Erythroblast (primary cell): ENCODE measurements around the gene ARSI.

Source experiments
- DNase-seq, 2 experiments: peaks; one replicate each; lab custom pipeline; 2025; lab: John Stamatoyannopoulos, UW
- GATA1 ChIP-seq: IDR thresholded peaks from 2 replicates; pipeline ENCODE4 v1.6.1; 2011; ENCODE audit warnings: low read depth, mild to moderate bottlenecking, control low read depth, low read length, moderate library complexity
- POLR2A ChIP-seq: IDR thresholded peaks from 2 replicates; pipeline ENCODE4 v1.6.1; 2011; ENCODE audit warnings: mild to moderate bottlenecking, low read length

ARSI gene

DNA sequence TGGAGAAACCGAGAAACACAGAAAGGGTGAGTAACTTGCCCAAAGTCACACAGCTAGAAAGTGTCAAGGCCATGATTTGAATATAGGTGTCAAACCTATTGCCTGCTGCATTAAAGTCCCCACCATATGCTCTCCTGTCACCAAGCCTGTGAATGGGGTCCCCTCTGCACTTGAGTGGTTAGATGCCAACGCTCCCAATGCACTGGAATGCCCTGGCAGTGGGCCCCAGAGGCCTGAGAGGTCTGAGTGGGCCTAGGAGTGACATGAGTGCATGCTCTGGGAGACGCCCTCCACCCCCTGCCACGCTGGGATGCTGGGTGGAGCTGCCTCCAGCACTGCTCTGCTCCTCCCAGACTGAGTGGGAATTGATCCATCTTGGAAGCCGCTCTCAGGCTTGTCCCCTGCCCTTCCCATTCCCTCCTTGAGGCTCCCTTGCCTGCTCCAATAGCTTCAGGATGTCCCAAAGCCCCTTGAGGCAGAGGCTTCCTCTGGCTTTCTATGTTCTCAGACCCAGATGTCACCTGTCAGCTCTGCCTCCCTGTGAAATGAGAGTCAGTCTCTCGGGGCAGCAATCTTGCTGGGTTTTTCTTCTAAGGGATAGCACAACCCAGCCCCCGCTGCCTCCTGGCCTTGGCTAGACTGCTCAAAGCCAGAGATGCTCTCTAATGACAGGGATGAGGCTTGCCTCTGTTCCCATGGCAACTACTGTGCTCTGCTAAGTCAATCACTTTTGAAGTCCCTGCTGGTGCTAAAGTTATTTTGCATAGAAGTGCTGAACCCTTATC lies 6.6 kb upstream of the ARSI start:
- TF ChIP-seq GATA1 (no peak), POLR2A (no peak)
- DNase-seq, result no peak

DNA sequence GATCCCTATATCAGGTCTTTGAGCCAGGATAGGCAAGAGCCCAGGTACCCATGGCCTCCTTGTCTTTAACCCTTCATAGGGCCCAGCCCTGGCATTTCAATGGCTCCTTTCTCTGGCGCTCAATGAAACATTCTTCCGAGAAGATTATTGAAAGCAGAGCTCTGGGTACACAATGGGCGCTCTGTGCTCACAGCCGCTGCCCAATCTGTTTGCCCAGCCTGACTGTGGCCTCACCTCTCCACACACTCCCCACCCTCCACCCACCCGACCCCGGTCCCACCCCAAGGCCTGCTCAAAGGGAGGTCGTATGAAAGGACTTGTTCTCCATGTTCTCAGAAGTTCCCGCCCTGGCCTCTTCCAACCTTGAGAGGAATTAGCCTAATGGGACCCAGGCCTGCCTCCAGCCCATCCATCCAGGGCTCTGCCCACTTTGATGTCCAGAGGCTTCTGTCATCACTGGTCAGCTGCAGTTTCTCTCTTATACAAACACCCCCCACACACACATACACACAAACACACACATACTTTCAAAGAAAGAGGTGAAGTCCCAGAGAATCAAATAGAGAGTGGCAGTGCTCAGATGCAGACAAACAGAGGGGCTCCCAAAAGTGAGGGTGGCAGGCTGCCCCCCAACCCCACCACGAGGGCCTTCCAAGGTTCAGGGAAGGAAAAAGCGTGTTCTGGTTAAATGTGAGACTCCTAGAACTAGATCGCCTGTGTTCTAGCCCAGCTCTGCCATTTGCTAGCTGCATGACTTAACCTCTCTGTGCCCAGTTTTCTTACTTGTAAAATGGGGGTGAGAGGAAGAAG lies 5.1 kb upstream of the ARSI start:
- TF ChIP-seq POLR2A, result no peak
- TF ChIP-seq GATA1, result no peak
- no peak for DNase-seq

GRCh38 chr5:150306775-150307174 lies 4.1 kb upstream of the ARSI start:
- TF ChIP-seq GATA1, result no peak
- TF ChIP-seq POLR2A, result no peak
- no peak for DNase-seq

- TF ChIP-seq POLR2A (no peak), GATA1 (no peak)
- DNase-seq, result no peak
Measured at GRCh38 chr5:150305557-150305956, 2.9 kb upstream of the ARSI start.

GRCh38 chr5:150305095-150305494 lies 2.4 kb upstream of the ARSI start:
- no peak for DNase-seq
- TF ChIP-seq GATA1 (no peak), POLR2A (no peak)

DNA sequence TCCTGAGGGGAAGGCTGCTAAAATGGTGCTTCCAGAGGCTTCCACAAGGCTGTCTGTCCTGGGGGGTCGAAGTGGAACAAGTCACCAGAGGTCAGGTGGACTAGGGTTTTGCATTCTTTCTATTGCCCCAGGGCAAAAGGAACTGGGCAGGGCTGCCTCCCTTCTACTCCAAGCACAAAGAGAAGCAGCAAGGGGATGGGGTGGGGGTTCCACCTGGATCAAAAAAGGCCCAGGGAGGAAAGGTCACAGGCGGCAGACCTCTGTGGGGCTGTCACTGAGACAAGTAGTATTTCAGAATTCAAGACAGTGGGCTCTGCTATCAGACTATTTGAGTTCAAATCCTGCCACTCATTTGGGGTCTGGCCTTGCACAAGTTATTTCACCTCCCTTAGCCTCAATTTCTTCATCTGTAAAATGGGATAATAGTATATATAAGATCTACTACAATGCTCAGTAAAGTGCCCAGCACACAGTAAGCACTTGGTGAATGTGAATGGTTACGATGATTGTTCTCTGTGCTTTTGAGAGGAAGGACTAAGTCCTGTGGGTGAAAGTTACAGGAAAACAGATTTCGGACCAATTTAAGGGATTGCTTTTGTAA lies 1.9 kb upstream of the ARSI start:
- no peak for TF ChIP-seq GATA1
- TF ChIP-seq POLR2A, result no peak
- no peak for DNase-seq

DNA sequence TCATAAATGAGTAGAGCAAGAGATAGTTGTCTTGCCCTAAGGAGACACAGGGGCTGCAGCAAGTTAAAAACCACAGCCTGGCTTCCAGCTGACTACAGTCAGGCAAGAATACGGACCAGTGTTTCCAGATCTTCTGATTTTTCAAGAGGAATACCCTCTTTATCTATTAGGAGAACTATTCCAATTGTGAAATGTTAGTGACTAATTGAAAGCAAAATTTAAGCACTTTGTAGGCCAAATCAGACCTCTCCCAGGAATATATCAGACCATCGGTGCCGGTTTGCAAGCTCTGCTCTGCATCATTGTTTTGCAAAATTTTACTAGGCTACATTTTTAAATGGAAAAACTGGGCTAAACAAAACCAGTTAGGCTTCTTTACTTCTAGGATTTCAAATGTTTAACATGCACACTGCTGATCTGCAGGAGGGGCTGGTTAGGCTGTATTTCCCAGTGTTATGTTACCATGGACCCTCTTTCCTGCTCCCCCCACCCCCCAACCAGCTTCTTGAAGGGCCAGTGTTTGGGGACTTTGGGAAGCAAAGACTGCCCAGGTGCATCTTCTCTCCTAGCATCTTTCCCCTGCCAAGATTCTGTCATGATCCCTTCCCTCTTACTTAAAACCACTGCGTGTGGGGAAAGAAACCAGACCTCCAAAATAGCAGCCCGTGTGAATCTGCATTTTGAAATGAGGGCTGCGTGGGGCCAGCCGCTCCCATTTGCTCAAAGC lies 1.1 kb upstream of the ARSI start:
- DNase-seq, result no peak
- TF ChIP-seq POLR2A, result no peak
- no peak for TF ChIP-seq GATA1

DNA sequence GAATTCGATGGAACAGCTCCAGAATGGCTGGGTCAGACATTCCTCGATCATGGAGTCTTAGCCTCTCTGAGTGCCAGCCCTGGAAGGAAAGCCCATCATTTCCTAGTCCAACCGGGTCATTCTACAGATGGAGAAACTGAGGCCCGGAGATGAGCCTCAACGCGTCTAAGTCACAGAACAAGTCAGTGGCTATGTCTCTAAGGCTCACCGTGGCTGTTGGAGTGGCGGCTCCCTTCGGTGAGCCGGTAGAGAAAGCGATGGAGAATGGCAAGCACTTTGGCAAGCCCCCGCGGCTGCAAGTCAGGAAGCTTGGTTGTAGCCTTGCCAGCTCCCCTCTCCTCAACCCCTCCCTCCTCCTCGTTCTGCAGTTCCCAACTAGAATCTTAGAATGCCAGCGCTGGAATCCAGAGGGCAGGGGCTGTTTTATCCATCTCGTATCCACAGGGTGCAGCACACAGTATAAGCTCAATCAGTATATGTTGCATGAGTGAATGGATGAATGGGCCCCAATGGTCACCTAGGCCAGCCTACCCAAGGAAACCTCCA lies 438 bp upstream of the ARSI start:
- no peak for TF ChIP-seq POLR2A
- no peak for TF ChIP-seq GATA1
- DNase-seq, result no peak

- no peak for DNase-seq
- no peak for TF ChIP-seq GATA1
- no peak for TF ChIP-seq POLR2A
Measured at GRCh38 chr5:150301901-150302300, 804 bp downstream of the ARSI start.

DNA sequence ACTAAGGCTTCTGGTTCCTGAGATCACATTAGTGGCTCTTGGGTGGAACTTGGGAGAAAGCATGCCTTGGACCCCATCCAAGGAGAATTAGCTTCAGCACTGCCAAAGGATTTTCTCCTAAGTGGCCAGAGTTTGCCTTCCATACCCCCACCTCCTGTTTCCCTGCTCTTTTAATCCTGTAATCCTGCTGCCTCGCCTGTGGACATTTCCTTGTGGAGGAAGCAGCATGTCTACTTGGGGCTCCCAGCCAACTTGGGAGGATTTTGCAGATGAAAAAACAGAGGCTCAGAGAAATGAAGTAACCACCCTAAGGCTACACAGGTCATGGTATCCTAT lies 1.6 kb downstream of the ARSI start:
- no peak for DNase-seq
- TF ChIP-seq POLR2A (no peak), GATA1 (no peak)

DNA sequence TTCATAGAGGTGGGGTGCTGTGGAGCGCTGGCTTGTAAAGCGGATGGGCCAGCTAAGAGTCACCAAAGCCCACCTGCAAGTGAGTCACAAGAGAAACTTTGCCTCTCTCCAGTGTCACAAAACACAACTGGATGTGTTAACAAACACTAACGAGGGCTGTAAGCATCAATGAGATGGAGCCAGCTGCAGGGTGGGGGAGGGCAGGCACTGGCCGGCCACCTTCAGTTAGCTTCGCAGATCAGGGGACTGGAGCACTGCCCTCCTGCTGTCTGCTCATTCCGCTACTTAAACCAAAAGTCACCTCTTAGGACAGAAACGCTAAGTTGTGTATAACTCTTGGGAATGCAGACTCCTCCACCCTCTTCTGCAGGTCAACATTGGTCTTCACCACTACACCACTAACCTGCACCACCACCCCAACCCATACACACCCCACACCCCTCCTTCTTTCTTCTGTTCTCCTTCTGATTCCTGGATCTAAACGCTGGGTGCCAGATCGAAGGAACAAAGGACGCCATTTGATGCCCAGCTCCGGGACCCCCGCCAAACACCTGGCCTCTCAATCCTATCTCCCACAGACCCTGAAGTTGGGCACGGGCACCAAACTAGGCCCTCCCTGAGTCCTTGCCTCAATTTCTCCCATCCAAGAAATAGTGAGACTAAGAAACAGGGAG lies 2.1 kb downstream of the ARSI start:
- DNase-seq, result no peak
- TF ChIP-seq GATA1 (no peak), POLR2A (no peak)

DNA sequence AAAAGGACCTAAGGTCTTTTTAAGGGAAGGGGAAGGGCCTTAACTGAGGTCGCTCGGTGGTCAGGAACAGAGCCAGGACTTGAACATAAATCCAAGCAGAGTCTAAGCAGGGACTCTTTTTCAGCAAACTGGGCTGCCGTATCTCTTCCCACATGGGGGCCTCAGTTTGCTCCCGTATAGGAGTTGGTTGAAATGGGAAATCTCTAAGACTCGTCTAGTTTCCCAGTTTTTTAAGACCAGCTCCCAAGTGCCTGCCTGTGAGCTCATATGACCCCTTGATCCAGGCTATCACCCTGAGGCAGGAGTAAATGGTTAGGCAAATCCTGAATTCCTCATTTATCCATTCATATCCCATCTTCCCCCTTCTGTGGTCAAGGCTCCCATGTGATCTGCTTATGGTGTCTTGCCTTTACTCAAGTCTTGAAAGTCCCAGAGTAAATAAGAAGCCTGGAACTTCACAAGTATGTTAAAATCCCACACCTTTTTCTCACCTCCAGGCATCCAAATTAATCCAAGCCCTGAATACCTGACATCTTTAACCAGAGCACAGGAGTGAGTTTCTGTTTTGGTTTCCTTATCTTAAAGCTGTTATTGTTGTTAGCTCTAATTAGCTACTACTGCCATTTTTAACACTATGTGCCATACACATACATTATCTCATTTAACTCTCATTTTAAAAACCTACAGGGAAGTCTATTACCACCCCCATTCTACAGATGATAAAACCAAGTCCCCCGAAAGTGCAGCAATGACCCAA lies 3.0 kb downstream of the ARSI start:
- DNase-seq, result no peak
- TF ChIP-seq POLR2A, result no peak
- TF ChIP-seq GATA1, result no peak
